HEK293 (cell line): Measurements from ENCODE around the gene SMARCD2.

Experiments
- CTCF ChIA-PET: fragments of 350-600 bp; formaldehyde crosslinking; extraction: SDS; loops from one replicate; lab custom pipeline; 2021; ENCODE audit warnings: antibody characterized with exemption; lab: Yijun Ruan, JAX
- POLR2A ChIA-PET: fragments of 300-600 bp; formaldehyde crosslinking; extraction: SDS; loops from one replicate; lab custom pipeline; 2020; ENCODE audit warnings: antibody characterized with exemption, inconsistent platforms; lab: Yijun Ruan, JAX
- H3K27ac ChIP-seq: fragments of 200-500 bp; sonication (Bioruptor generic); 2 replicates; pipeline ENCODE4 v1.5.1; 2014; ENCODE audit warnings: low read depth, low read length, control low read depth, inconsistent platforms; ENCODE audit errors: extremely low read depth
- H3K36me3 ChIP-seq, 2 experiments: fragments of 200-500 bp in 1 of 2; sonication (Bioruptor generic) in 1 of 2; 1 replicate in 1 of 2; 2 replicates in 1 of 2; pipeline ENCODE4 v1.5.1; 2014 to 2017; ENCODE audit warnings: inconsistent platforms in 2 of 2, low read length in 2 of 2; ENCODE audit not compliant: control insufficient read depth in 2 of 2, insufficient read depth in 1 of 2
- H3K4me1 ChIP-seq: fragments of 200-500 bp; sonication (Bioruptor generic); 2 replicates; pipeline ENCODE4 v1.5.1; 2014; ENCODE audit warnings: mild to moderate bottlenecking, low read length, inconsistent platforms; ENCODE audit not compliant: control insufficient read depth, insufficient read depth
- H3K4me3 ChIP-seq: 2 replicates; pipeline ENCODE4 v1.5.1; 2011; ENCODE audit warnings: low read depth, mild to moderate bottlenecking, control low read depth, low read length, moderate library complexity
- H3K9me3 ChIP-seq: fragments of 200-500 bp; sonication (Bioruptor generic); 2 replicates; pipeline ENCODE4 v1.5.1; 2014; ENCODE audit warnings: low read depth, low read length, inconsistent platforms; ENCODE audit not compliant: control insufficient read depth, insufficient read depth
- EGR2 ChIP-seq: fragments of 450-650 bp; formaldehyde crosslinking; IDR thresholded peaks from 2 replicates; pipeline ENCODE4 v1.5.1; 2016; ENCODE audit warnings: low read depth, missing biosample characterization, missing genetic modification characterization
- KLF16 ChIP-seq: fragments of 450-650 bp; formaldehyde crosslinking; IDR thresholded peaks from 2 replicates; pipeline ENCODE4 v1.5.1; 2017; ENCODE audit warnings: missing biosample characterization, missing genetic modification characterization
- KLF9 ChIP-seq: fragments of 450-650 bp; formaldehyde crosslinking; IDR thresholded peaks from 2 replicates; pipeline ENCODE4 v1.5.1; 2016; ENCODE audit warnings: missing biosample characterization, missing genetic modification characterization, low read depth
- SP7 ChIP-seq: fragments of 450-650 bp; formaldehyde crosslinking; IDR thresholded peaks from 2 replicates; pipeline ENCODE4 v1.5.1; 2016; ENCODE audit warnings: missing biosample characterization, missing genetic modification characterization
- TCF7L2 ChIP-seq: IDR thresholded peaks from 2 replicates; pipeline ENCODE4 v1.6.1; 2011; ENCODE audit warnings: low read depth, mild to moderate bottlenecking, inconsistent platforms, low read length, moderate library complexity, borderline replicate concordance
- ZBTB48 ChIP-seq: fragments of 450-650 bp; formaldehyde crosslinking; IDR thresholded peaks from 2 replicates; pipeline ENCODE4 v1.5.1; 2016; ENCODE audit warnings: missing biosample characterization, missing genetic modification characterization
- ZNF114 ChIP-seq: fragments of 450-650 bp; formaldehyde crosslinking; IDR thresholded peaks from 2 replicates; pipeline ENCODE4 v1.5.0; 2017; ENCODE audit warnings: missing biosample characterization, missing genetic modification characterization
- ZNF157 ChIP-seq: fragments of 450-650 bp; formaldehyde crosslinking; IDR thresholded peaks from 2 replicates; pipeline ENCODE4 v1.5.1; 2016; ENCODE audit warnings: missing biosample characterization, missing genetic modification characterization
- ZNF221 ChIP-seq: fragments of 450-650 bp; formaldehyde crosslinking; IDR thresholded peaks from 2 replicates; pipeline ENCODE4 v1.5.1; 2017; ENCODE audit warnings: missing biosample characterization, missing genetic modification characterization, borderline replicate concordance
- ZNF223 ChIP-seq: fragments of 450-650 bp; formaldehyde crosslinking; IDR thresholded peaks from 2 replicates; pipeline ENCODE4 v1.5.1; 2016; ENCODE audit warnings: missing biosample characterization, missing genetic modification characterization
- ZNF239 ChIP-seq: fragments of 450-650 bp; formaldehyde crosslinking; IDR thresholded peaks from 2 replicates; pipeline ENCODE4 v1.5.1; 2016; ENCODE audit warnings: missing biosample characterization, missing genetic modification characterization
- ZNF302 ChIP-seq: fragments of 450-650 bp; formaldehyde crosslinking; IDR thresholded peaks from 2 replicates; pipeline ENCODE4 v1.5.1; 2016; ENCODE audit warnings: missing biosample characterization, missing genetic modification characterization, low read depth
- ZNF335 ChIP-seq: fragments of 450-650 bp; formaldehyde crosslinking; conservative IDR thresholded peaks from 2 replicates; pipeline ENCODE4 v1.5.1; 2016; ENCODE audit warnings: missing biosample characterization, missing genetic modification characterization
- ZNF394 ChIP-seq: fragments of 450-650 bp; formaldehyde crosslinking; IDR thresholded peaks from 2 replicates; pipeline ENCODE4 v1.5.1; 2016; ENCODE audit warnings: missing biosample characterization, missing genetic modification characterization, mild to moderate bottlenecking, moderate library complexity, borderline replicate concordance
- ZNF555 ChIP-seq: fragments of 450-650 bp; formaldehyde crosslinking; conservative IDR thresholded peaks from 2 replicates; pipeline ENCODE4 v1.5.1; 2017; ENCODE audit warnings: missing biosample characterization, mild to moderate bottlenecking, missing genetic modification characterization, inconsistent platforms
- ZSCAN30 ChIP-seq: fragments of 450-650 bp; IDR thresholded peaks from 2 replicates; pipeline ENCODE4 v1.5.1; 2018; ENCODE audit warnings: missing biosample characterization, mild to moderate bottlenecking, missing genetic modification characterization, moderate library complexity
- TF ChIP-seq, protein P1 (sequence below): fragments of 450-650 bp; formaldehyde crosslinking; IDR thresholded peaks from 2 replicates; pipeline ENCODE4 v1.5.1; 2016; ENCODE audit warnings: missing biosample characterization, missing genetic modification characterization
- TF ChIP-seq, protein P2 (sequence below): fragments of 450-650 bp; formaldehyde crosslinking; IDR thresholded peaks from 2 replicates; pipeline ENCODE4 v1.5.0; 2017; ENCODE audit warnings: missing biosample characterization, missing genetic modification characterization, borderline replicate concordance
- TF ChIP-seq, protein P3 (sequence below): fragments of 450-650 bp; IDR thresholded peaks from 2 replicates; pipeline ENCODE4 v1.5.1; 2018; ENCODE audit warnings: missing biosample characterization, mild to moderate bottlenecking, missing genetic modification characterization
- TF ChIP-seq, protein P4 (sequence below): fragments of 450-650 bp; formaldehyde crosslinking; IDR thresholded peaks from 2 replicates; pipeline ENCODE4 v1.5.1; 2016; ENCODE audit warnings: missing biosample characterization, missing genetic modification characterization
- TF ChIP-seq, protein P5 (sequence below): fragments of 450-650 bp; formaldehyde crosslinking; IDR thresholded peaks from 2 replicates; pipeline ENCODE4 v1.5.1; 2016; ENCODE audit warnings: missing biosample characterization, missing genetic modification characterization

SMARCD2 gene

DNA sequence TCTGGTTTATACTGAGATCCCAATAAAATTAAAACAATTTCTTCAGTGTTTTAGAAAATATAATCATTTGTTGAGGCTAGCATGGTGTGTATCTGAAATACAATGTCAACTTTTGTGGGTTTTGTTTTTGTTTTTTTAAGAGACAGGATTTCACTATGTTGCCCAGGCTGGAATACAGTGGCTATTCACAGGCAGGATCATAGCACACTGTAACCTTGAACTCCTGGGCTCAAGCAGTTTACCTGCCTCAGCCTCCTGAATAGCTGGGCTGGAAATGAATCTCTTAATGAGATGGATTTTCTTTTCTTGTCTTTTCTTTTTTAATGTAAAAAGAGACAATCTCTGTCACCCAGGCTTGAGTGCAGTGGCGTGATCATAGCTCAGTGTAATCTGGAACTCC is 56.4 kb downstream of the SMARCD2 start (continued):
- TF ChIP-seq ZNF221 (tag by site-specific recombination) (no peak), ZSCAN30 (tag by site-specific recombination) (no peak), ZNF302 (no peak)
- TF ChIP-seq, protein P1, sequence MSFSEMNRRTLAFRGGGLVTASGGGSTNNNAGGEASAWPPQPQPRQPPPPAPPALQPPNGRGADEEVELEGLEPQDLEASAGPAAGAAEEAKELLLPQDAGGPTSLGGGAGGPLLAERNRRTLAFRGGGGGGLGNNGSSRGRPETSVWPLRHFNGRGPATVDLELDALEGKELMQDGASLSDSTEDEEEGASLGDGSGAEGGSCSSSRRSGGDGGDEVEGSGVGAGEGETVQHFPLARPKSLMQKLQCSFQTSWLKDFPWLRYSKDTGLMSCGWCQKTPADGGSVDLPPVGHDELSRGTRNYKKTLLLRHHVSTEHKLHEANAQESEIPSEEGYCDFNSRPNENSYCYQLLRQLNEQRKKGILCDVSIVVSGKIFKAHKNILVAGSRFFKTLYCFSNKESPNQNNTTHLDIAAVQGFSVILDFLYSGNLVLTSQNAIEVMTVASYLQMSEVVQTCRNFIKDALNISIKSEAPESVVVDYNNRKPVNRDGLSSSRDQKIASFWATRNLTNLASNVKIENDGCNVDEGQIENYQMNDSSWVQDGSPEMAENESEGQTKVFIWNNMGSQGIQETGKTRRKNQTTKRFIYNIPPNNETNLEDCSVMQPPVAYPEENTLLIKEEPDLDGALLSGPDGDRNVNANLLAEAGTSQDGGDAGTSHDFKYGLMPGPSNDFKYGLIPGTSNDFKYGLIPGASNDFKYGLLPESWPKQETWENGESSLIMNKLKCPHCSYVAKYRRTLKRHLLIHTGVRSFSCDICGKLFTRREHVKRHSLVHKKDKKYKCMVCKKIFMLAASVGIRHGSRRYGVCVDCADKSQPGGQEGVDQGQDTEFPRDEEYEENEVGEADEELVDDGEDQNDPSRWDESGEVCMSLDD (tag by site-specific recombination): no peak

DNA sequence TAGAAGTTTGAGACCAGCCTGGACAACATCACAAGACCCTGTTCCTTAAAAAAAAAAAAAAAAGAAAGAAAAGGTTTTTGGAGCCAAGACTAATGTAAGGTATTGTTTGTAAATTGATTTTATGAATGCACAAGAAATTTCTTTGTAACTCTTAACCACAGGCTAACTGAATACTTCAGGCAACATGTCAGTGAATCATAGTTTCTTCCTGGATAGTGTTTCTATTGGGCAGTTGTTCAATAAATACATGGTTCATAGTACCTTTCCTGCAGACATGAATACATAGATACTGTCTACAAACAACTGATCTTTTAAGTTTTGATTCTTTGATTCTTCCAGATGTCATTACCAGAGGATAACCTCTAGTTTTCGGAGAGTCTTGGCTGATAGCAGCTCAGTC is 56.9 kb downstream of the SMARCD2 start:
- H3K9me3 ChIP-seq: no peaks in the 10 kb centered on the region
- H3K4me1 ChIP-seq: no peaks in the 10 kb centered on the region; the same call in 1 of the 2 replicates
- no peak overlapping the region for H3K4me3 ChIP-seq
- POLR2A ChIA-PET: interaction anchor here (2.1 kb wide), 1 partner anchor 12 kb away, joined by 10 read pairs; the partner anchor contains the start of genes CCDC47 and DDX42
- H3K27ac ChIP-seq: no peak overlapping the region
- TF ChIP-seq EGR2 (tag by site-specific recombination) (no peak), ZNF223 (tag by site-specific recombination) (no peak), KLF9 (tag by site-specific recombination) (no peak), KLF16 (tag by site-specific recombination) (no peak), ZNF239 (no peak), ZNF157 (tag by site-specific recombination) (no peak), ZNF114 (tag by site-specific recombination) (no peak), SP7 (tag by site-specific recombination) (no peak), ZNF335 (no peak), TCF7L2 (no peak), ZNF555 (tag by site-specific recombination) (no peak), ZBTB48 (tag by site-specific recombination) (no peak), ZNF394 (tag by site-specific recombination) (no peak)
- TF ChIP-seq, protein P2, sequence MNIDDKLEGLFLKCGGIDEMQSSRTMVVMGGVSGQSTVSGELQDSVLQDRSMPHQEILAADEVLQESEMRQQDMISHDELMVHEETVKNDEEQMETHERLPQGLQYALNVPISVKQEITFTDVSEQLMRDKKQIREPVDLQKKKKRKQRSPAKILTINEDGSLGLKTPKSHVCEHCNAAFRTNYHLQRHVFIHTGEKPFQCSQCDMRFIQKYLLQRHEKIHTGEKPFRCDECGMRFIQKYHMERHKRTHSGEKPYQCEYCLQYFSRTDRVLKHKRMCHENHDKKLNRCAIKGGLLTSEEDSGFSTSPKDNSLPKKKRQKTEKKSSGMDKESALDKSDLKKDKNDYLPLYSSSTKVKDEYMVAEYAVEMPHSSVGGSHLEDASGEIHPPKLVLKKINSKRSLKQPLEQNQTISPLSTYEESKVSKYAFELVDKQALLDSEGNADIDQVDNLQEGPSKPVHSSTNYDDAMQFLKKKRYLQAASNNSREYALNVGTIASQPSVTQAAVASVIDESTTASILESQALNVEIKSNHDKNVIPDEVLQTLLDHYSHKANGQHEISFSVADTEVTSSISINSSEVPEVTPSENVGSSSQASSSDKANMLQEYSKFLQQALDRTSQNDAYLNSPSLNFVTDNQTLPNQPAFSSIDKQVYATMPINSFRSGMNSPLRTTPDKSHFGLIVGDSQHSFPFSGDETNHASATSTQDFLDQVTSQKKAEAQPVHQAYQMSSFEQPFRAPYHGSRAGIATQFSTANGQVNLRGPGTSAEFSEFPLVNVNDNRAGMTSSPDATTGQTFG: no peak
- TF ChIP-seq, protein P3, sequence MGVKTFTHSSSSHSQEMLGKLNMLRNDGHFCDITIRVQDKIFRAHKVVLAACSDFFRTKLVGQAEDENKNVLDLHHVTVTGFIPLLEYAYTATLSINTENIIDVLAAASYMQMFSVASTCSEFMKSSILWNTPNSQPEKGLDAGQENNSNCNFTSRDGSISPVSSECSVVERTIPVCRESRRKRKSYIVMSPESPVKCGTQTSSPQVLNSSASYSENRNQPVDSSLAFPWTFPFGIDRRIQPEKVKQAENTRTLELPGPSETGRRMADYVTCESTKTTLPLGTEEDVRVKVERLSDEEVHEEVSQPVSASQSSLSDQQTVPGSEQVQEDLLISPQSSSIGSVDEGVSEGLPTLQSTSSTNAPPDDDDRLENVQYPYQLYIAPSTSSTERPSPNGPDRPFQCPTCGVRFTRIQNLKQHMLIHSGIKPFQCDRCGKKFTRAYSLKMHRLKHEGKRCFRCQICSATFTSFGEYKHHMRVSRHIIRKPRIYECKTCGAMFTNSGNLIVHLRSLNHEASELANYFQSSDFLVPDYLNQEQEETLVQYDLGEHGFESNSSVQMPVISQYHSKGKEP: no peak
- TF ChIP-seq, protein P4, sequence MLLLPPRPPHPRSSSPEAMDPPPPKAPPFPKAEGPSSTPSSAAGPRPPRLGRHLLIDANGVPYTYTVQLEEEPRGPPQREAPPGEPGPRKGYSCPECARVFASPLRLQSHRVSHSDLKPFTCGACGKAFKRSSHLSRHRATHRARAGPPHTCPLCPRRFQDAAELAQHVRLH (tag by site-specific recombination): no peak
- TF ChIP-seq, protein P5, sequence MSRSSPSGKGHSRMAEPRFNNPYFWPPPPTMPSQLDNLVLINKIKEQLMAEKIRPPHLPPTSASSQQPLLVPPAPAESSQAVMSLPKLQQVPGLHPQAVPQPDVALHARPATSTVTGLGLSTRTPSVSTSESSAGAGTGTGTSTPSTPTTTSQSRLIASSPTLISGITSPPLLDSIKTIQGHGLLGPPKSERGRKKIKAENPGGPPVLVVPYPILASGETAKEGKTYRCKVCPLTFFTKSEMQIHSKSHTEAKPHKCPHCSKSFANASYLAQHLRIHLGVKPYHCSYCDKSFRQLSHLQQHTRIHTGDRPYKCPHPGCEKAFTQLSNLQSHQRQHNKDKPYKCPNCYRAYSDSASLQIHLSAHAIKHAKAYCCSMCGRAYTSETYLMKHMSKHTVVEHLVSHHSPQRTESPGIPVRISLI (tag by site-specific recombination): no peak
- CTCF ChIA-PET: no interaction called here
- peaks cover 60 to 93% of the 10 kb centered on the region in 2 experiments for H3K36me3 ChIP-seq
